Testis (tissue), 2 donors: ENCODE data around the gene ELN.

Experiments
- CTCF ChIP-seq, 3 experiments: fragments of 450-650 bp in 2 of 3; fragments of 200-600 bp in 1 of 3; sonication (generic) in 1 of 3; IDR thresholded peaks; one replicate each; pipeline ENCODE4 v1.5.1; 2016 to 2019; ENCODE audit warnings: antibody characterized with exemption in 3 of 3, mild to moderate bottlenecking in 2 of 3, moderate library complexity in 1 of 3
- POLR2A ChIP-seq: fragments of 450-650 bp; IDR thresholded peaks from one replicate; pipeline ENCODE4 v1.6.1; 2017; ENCODE audit warnings: antibody characterized with exemption, mild to moderate bottlenecking, moderate library complexity

GRCh38 chr7:74069086-74069541, 41.1 kb downstream of the ELN start:
- no peak for TF ChIP-seq CTCF (IDR thresholded peaks at IDR 0.05)
- no peak for TF ChIP-seq POLR2A
